HG03521 (cell line): ENCODE data around the gene ARHGAP15.
A peak's percentile ranks its signal among the peaks of the same experiment; 100 is the strongest.

Experiments used
- ATAC-seq: cut with Tn5 transposase; IDR thresholded peaks from one replicate; pipeline ENCODE4 v1.9.1; 2021; ENCODE audit warnings: mild to moderate bottlenecking, moderate library complexity; ENCODE audit not compliant: unreplicated experiment

ARHGAP15 gene

GRCh38 chr2:143163499-143163898, 34.3 kb downstream of the ARHGAP15 start:
- ATAC-seq, result no peak

DNA sequence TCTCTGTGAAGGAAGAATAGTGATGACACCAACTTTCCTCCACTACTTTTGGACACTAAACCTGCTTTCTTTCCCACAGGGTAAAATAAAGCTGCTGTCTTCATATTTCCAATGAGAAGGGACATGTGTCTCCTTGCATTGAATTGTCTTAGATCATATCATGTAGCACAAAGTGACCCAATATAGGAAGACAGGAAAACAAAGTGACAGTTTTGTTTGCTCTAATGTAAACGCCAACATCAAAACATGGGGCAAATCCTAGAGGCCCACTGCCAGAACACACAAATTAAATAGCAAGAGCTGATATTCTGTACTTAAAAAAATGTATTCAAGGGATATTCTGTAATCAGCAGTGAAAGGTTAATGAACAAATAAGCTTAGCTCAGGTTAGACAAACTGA, 36.1 kb downstream of the ARHGAP15 start:
- no peak for ATAC-seq

GRCh38 chr2:143169105-143169504, 39.9 kb downstream of the ARHGAP15 start:
- no peak for ATAC-seq

DNA sequence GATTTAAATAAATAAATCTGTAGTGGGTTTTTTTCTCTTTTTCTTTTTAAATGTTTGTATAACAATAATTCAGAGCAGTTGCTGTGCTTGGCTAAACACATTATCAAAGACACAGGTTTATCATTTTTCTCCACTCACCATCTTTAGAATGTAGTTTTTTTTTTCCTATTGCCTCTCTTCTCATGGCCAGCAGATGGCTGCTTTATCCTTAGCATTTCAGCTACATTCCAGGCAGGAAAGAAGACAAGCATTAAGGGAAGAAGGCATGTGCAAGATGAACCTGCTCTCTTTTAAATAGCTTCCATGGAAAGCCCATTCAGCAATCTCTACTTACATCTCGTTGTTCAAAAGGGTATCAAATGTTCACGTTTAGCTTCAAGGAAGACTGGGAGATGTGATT, 42.6 kb downstream of the ARHGAP15 start:
- ATAC-seq, result no peak

GRCh38 chr2:143175438-143175837, 46.2 kb downstream of the ARHGAP15 start:
- ATAC-seq, result no peak

DNA sequence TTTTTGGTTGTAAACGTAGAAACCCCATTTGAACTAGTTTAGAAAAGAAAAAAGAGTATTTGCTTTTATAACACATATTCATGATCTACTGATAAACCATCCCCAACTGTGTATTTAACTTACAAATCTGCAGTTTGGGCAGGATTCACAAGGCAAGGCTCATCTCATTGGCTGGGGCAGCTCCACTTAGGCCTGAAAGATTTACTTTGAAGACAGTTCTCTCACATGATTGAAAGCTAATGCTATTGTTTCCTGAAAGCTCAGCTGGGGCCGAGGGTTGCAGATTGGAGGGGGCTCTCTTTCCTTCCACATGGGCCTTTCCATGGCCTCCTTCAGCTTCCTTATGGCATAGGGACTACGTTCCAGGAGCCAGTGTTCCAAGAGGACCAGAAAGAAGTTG, 47.4 kb downstream of the ARHGAP15 start:
- no peak for ATAC-seq

GRCh38 chr2:143177096-143177786, 48.0 kb downstream of the ARHGAP15 start:
- peak; percentile 95 for ATAC-seq

- no peak for ATAC-seq
Observed at GRCh38 chr2:143181494-143181893, 52.3 kb downstream of the ARHGAP15 start.

GRCh38 chr2:143182649-143183048, 53.4 kb downstream of the ARHGAP15 start:
- no peak for ATAC-seq

DNA sequence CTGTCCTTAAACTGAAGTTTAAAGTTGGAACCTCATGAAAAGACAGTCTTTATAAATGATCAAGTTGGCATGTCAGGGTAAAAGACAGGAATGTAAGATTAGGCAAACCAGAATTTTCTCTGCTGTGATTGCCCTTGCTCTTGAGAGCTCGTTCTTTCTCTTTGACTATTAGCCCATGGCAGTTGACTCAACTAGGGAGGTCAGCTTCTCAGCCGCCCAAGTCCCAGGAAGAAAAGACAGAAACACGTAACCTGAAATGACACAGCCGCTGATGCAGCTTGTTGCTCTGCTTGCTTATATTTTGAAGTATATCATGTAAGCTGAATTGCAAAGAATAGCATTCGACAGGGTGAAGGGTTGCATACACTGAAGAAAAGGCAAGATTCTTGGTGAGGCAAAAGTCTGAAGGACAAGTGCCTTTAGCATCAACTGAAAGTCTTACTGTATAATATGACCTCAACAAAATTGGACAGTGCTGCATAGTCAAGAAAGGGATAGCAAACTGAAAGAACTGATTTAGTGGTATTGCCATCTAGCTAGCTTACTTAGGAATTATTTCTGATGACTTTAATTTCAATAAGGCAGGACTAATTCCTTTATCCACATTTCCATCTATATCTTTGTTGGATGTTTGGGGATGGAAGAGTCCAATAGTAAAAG, 54.7 kb downstream of the ARHGAP15 start:
- ATAC-seq, result no peak

GRCh38 chr2:143186876-143187275, 57.7 kb downstream of the ARHGAP15 start:
- no peak for ATAC-seq

DNA sequence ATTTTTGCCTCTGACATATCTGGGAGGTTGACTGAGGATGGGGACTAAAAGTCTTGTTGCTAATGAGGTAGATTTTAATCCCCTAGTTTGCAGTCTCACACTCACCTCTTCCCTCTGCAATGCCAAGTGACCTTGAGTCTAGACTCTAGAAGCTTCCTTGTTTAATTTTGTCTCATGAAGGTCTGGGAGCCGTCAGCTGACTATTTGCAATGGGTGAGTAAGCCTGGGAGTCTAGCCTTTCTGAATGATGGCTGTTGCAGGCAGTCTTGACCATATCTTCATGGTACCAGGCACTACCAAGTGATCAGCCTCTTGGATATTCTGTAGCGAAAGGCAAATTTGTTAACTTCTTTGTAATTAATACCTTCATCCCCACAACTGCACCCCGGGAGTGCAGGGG, 61.2 kb downstream of the ARHGAP15 start:
- no peak for ATAC-seq

DNA sequence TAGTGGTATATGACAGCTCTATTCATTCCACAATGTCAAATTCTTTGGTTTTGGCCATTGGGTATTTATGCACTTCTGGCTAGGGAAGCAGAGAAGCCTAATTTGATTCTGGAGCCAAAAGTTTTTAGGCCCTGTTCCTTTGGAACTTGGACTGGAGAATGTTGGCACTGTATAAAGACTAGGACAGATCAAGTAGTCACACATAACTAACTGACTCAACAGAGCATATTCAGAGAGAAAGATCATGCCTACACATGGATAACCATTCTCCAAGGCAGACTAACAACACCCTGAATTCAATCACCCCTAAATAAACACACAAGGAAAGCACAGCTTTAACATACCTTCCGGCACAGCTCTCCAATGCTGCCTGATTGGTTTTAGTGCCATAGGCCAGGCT, 62.9 kb downstream of the ARHGAP15 start:
- no peak for ATAC-seq

DNA sequence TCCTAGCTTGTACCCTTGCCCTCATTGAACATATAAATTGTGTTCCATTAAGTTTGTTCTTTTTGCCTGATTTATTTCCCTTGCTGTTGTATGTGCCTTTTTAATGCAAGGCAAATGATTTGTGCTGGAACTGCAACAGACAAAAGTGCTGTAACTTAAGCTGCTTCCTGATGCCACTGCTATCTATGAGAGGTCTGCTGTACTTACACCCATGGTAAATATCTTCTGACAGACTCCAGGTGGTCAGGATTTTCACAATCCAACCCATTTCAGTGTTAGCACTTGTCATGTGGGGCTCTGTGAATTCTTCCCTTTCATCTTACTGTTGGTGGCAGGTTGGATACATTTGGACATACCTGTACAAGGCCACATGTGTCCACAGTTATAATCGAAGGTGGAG, 63.5 kb downstream of the ARHGAP15 start:
- no peak for ATAC-seq

DNA sequence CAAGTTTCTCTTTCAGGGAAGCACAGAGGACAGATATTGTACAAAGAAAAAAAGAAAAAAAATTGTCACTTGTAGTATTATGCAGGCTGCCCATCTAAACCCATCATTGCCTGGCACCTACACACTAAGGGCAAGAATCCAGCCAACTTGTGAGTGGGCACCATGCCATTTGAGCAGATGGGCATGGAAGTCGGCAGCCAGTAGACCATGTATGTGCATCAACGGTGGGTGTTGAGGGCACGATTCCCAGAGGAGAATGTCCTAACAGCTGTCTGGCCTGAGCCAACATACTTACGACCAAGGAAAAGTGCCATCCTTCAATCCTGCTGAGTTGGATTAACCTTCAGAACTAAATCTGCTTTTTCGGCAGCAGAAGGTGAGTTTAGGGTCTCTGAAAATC, 63.9 kb downstream of the ARHGAP15 start:
- no peak for ATAC-seq

- no peak for ATAC-seq
Observed at GRCh38 chr2:143195511-143195910, 66.3 kb downstream of the ARHGAP15 start.

DNA sequence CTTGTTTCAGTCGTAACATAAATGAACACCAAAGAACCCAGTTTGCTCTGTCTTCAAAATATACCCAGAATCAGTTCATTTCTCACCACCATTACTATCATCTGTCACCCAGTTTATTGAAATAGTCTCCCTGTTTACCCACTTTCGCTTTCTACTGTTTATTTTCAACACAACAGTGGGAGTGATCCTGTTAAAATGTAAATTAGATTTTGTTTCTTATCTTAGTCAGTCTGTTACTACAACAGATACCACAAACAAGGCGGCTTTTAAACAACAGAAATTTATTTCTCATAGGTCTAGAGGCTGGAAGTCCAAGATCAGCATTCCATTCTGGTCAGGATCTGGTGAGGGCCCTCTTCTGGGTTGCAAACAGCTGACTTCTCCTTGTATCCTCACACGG, 74.8 kb downstream of the ARHGAP15 start:
- ATAC-seq, result no peak

GRCh38 chr2:143205106-143205764, 76.0 kb downstream of the ARHGAP15 start:
- peak; percentile 43 for ATAC-seq

DNA sequence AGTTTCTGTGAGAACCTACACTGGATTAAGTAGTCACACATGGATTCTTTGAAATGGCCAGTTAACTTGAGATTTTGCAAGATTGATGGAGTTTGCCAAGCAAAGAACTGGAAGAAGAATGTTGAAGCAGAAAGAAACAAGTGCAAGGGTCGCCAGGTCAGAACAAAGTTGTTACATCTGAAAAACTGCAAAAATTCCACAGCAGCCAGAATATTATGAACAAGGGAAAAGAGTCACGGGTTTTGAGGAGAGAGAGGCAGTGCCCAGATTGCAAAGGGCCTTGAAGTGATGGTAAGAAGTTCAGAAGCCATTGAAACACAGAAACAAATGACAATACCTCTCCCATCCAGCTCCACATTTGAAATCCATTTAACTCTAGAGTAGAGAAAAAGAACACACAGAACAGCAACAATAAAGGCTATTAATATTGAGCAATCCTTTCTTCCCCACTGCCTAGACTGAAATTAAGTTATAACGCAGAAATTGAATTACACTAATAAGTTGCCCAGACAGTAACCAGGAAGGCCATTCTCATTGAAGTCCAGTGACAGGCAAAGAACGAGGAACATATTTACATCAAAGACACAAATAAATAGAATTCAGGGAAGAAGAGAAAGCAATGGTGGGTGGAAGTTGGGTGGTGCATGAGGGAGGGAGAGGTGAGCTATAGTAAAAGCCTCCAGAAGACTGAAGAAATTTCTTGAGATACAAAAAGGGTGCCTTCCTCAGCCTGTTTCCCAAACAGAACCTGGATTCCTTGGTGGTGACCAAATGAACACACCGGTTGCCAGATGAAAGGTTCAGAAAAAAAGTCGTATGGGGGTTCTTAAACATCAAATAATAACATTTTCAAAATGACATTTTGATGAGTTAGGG, 80.6 kb downstream of the ARHGAP15 start:
- ATAC-seq, result no peak

DNA sequence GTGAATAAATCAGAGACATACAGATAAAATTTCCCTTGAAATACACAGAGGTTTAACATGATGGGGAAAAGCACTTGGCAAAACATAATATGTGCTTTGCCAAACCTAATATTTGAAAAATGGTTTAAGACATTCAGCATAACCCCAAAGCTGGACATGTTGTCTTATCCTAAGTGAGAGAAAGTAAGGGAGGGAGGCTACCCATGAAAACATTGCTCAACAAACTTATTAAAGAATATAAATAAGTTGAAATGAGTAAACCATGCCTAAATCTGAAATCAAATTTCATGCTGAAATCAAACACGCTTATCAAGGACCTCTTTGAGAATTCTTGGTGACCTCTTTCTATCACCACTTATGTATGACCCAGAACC, 81.2 kb downstream of the ARHGAP15 start:
- ATAC-seq, result no peak

GRCh38 chr2:143217512-143218115, 88.4 kb downstream of the ARHGAP15 start:
- ATAC-seq, result no peak
